WTC11 (cell line): ENCODE measurements around the gene RNF11. TPM values are rescaled to one million over a fixed set of nuclear protein-coding genes. Genes with fewer than 3 reads are reported as not detected.
"Not testable (repeated sequence)": the region's sequence is repeated elsewhere in the genome, so short reads cannot be mapped to it uniquely, and the experiment has no call there.

Experiments used
- ATAC-seq: fragments of 200-7000 bp; cut with Tn5 transposase; 2 replicates; pipeline ENCODE4 v1.10.0; 2021; ENCODE audit warnings: mild to moderate bottlenecking, moderate library complexity
- CTCF ChIA-PET: fragments of 300-600 bp; sonication (Branson Sonifier 250); formaldehyde crosslinking; loops from one replicate; lab custom pipeline; 2021; ENCODE audit warnings: antibody characterized with exemption; lab: Charles Lee
- POLR2A ChIA-PET: fragments of 350-600 bp; sonication (Branson Sonifier 250); formaldehyde crosslinking; loops from one replicate; lab custom pipeline; 2021; ENCODE audit warnings: antibody characterized with exemption; lab: Charles Lee
- DNase-seq: peaks from one replicate; pipeline ENCODE4 v3.0.0; 2021; ENCODE audit warnings: low spot score
- H3K27ac Mint-ChIP-seq: 2 replicates; pipeline ENCODE4 v1.8.0; 2021; ENCODE audit warnings: mixed read lengths
- H3K27me3 Mint-ChIP-seq: 2 replicates; pipeline ENCODE4 v1.8.0; 2021; ENCODE audit warnings: low read depth, mild to moderate bottlenecking, moderate library complexity, mixed read lengths
- H3K36me3 Mint-ChIP-seq: 2 replicates; pipeline ENCODE4 v1.8.0; 2021; ENCODE audit warnings: mixed read lengths
- H3K4me1 Mint-ChIP-seq: 2 replicates; pipeline ENCODE4 v1.8.0; 2022; ENCODE audit warnings: mixed read lengths
- H3K4me3 Mint-ChIP-seq: 2 replicates; pipeline ENCODE4 v1.8.0; 2021; ENCODE audit warnings: mild to moderate bottlenecking, moderate library complexity, mixed read lengths
- H3K9me3 Mint-ChIP-seq: 2 replicates; pipeline ENCODE4 v1.8.0; 2021; ENCODE audit warnings: mixed read lengths
- ATF2 ChIP-seq: sonication (generic); formaldehyde crosslinking; IDR thresholded peaks from 2 replicates; pipeline ENCODE4 v1.8.1; 2022; ENCODE audit warnings: low read depth, missing genetic modification reagents, borderline replicate concordance
- CREM ChIP-seq: sonication (generic); formaldehyde crosslinking; IDR thresholded peaks from 2 replicates; pipeline ENCODE4 v1.8.1; 2022; ENCODE audit warnings: mild to moderate bottlenecking, missing genetic modification reagents, moderate library complexity
- E2F1 ChIP-seq: sonication (generic); formaldehyde crosslinking; IDR thresholded peaks from 2 replicates; pipeline ENCODE4 v1.8.0; 2022; ENCODE audit warnings: mild to moderate bottlenecking, missing genetic modification reagents
- E2F5 ChIP-seq: sonication (generic); formaldehyde crosslinking; IDR thresholded peaks from 2 replicates; pipeline ENCODE4 v1.8.1; 2022; ENCODE audit warnings: mild to moderate bottlenecking, moderate library complexity, missing genetic modification reagents
- FOXP4 ChIP-seq: sonication (generic); formaldehyde crosslinking; IDR thresholded peaks from 2 replicates; pipeline ENCODE4 v1.8.0; 2022; ENCODE audit warnings: mild to moderate bottlenecking, missing genetic modification reagents
- JUN ChIP-seq: sonication (generic); formaldehyde crosslinking; IDR thresholded peaks from 2 replicates; pipeline ENCODE4 v1.8.0; 2023; ENCODE audit warnings: mild to moderate bottlenecking, missing genetic modification reagents
- OVOL2 ChIP-seq: fragments of 250-450 bp; sonication (Bioruptor Pico); IDR thresholded peaks from 2 replicates; pipeline ENCODE4 v1.9.0; 2021; ENCODE audit warnings: mild to moderate bottlenecking, borderline replicate concordance
- SMAD4 ChIP-seq: sonication (generic); formaldehyde crosslinking; IDR thresholded peaks from 2 replicates; pipeline ENCODE4 v1.8.0; 2022; ENCODE audit warnings: mild to moderate bottlenecking, missing genetic modification reagents
- STAT6 ChIP-seq: sonication (generic); formaldehyde crosslinking; conservative IDR thresholded peaks from 2 replicates; pipeline ENCODE4 v1.8.1; 2023; ENCODE audit warnings: mild to moderate bottlenecking, low read depth, missing genetic modification reagents, moderate library complexity
- TCF7 ChIP-seq: sonication (generic); formaldehyde crosslinking; IDR thresholded peaks from 2 replicates; pipeline ENCODE4 v1.8.0; 2022; ENCODE audit warnings: mild to moderate bottlenecking, low read depth, missing genetic modification reagents, moderate library complexity
- ZBTB43 ChIP-seq: sonication (generic); formaldehyde crosslinking; IDR thresholded peaks from 2 replicates; pipeline ENCODE4 v1.8.1; 2023; ENCODE audit warnings: mild to moderate bottlenecking, missing genetic modification reagents
- ZNF423 ChIP-seq: fragments of 250-450 bp; sonication (Bioruptor Pico); IDR thresholded peaks from 2 replicates; pipeline ENCODE4 v2.1.2; 2022; ENCODE audit warnings: mild to moderate bottlenecking, moderate library complexity
- ZNF512 ChIP-seq: sonication (generic); formaldehyde crosslinking; IDR thresholded peaks from 2 replicates; pipeline ENCODE4 v1.8.1; 2022; ENCODE audit warnings: missing genetic modification reagents, borderline replicate concordance
- ZNF671 ChIP-seq: fragments of 250-450 bp; sonication (Bioruptor Pico); IDR thresholded peaks from 2 replicates; pipeline ENCODE4 v1.8.0; 2021; ENCODE audit warnings: mild to moderate bottlenecking
- total RNA-seq: library from RNA; stranded (reverse); gene quantifications from 3 replicates; pipeline ENCODE4 v1.2.3, GENCODE V29; 2021

The RNF11 gene
- total RNA-seq, 1 experiment from 2014 or later: 46.1 TPM

GRCh38 chr1:51224255-51224654 is 11.8 kb upstream of the RNF11 start:
- POLR2A ChIA-PET: no interaction called here
- TF ChIP-seq ZNF671 (CRISPR knock-in tag) (no peak), OVOL2 (no peak), STAT6 (CRISPR knock-in tag) (no peak), ZNF512 (CRISPR knock-in tag) (no peak), ZBTB43 (CRISPR knock-in tag) (no peak), FOXP4 (CRISPR knock-in tag) (no peak), SMAD4 (CRISPR knock-in tag) (no peak), E2F1 (no peak), E2F5 (no peak), ATF2 (CRISPR knock-in tag) (no peak), ZNF423 (no peak), CREM (CRISPR knock-in tag) (no peak), TCF7 (CRISPR knock-in tag) (no peak), JUN (CRISPR knock-in tag) (no peak)
- H3K4me3 Mint-ChIP-seq: no peak overlapping the region
- CTCF ChIA-PET: no interaction called here
- H3K27ac Mint-ChIP-seq: no peak overlapping the region
- H3K36me3 Mint-ChIP-seq: no peaks in the 10 kb centered on the region
- H3K4me1 Mint-ChIP-seq: peaks cover 7% of the 10 kb centered on the region; the same call in 1 of the 2 replicates
- no peaks in the 10 kb centered on the region for H3K27me3 Mint-ChIP-seq
- H3K9me3 Mint-ChIP-seq: peaks cover 12% of the 10 kb centered on the region; the same call in 1 of the 2 replicates
- ATAC-seq (no peak), DNase-seq (no peak)

GRCh38 chr1:51227231-51227960 is 8.7 kb upstream of the RNF11 start:
- H3K4me1 Mint-ChIP-seq, H3K4me3 Mint-ChIP-seq, POLR2A ChIA-PET, H3K9me3 Mint-ChIP-seq, H3K27me3 Mint-ChIP-seq, ATAC-seq, CTCF ChIA-PET, H3K27ac Mint-ChIP-seq, H3K36me3 Mint-ChIP-seq, DNase-seq: not testable (repeated sequence)

GRCh38 chr1:51228471-51228870 is 7.6 kb upstream of the RNF11 start:
- POLR2A ChIA-PET, H3K36me3 Mint-ChIP-seq, H3K27ac Mint-ChIP-seq, H3K9me3 Mint-ChIP-seq, CTCF ChIA-PET, DNase-seq, H3K4me1 Mint-ChIP-seq, ATAC-seq, H3K27me3 Mint-ChIP-seq, H3K4me3 Mint-ChIP-seq: not testable (repeated sequence)
